Measurements from ENCODE around the gene MRPL28. TPM values are rescaled to one million over a fixed set of nuclear protein-coding genes. Genes with fewer than 3 reads are reported as not detected.

MRPL28 gene
- total RNA-seq, 1 experiment from 2014 or later = 61.4 TPM

- BruUV-seq (replicated peaks) = no TSS peak
- Histone ChIP-seq H3K36me3 (ENCODE audit: control insufficient read depth in 1 of 2, insufficient read depth in 2 of 2, low read length in 2 of 2) (no peaks in the 10 kb centered on the region), H3K27ac (ENCODE audit: low read depth, low read length) (no peak overlapping the region), H3K9me2 (ENCODE audit: insufficient read depth) (no peaks in the 10 kb centered on the region), H3K9ac (ENCODE audit: low read length) (no peak overlapping the region), H3K9me3 (ENCODE audit: control insufficient read depth in 1 of 2, insufficient read depth in 1 of 2, low read depth in 1 of 2, low read length in 2 of 2) (no peaks in the 10 kb centered on the region), H3K79me2 (ENCODE audit: insufficient read depth, low read length) (peaks cover 44% of the 10 kb centered on the region), H3K4me2 (ENCODE audit: low read length) (no peak overlapping the region), H3K4me3 (replicated peaks in 1 of 2; ENCODE audit: low read depth in 1 of 2, low read length in 2 of 2) (no peak overlapping the region), H2AFZ (ENCODE audit: low read depth, low read length, poor library complexity, severe bottlenecking) (no peak overlapping the region), H3K27me3 (ENCODE audit: insufficient read depth, low read length) (no peaks in the 10 kb centered on the region), H4K20me1 (ENCODE audit: insufficient read depth) (no peaks in the 10 kb centered on the region), H3K4me1 (ENCODE audit: control insufficient read depth in 1 of 2, insufficient read depth in 2 of 2, low read length in 2 of 2) (peaks cover 17 to 32% of the 10 kb centered on the region in 2 experiments)
- RAD21 ChIA-PET (ENCODE audit: low non-redundant PET in 1 of 2, low total read pairs in 2 of 2, uncharacterized antibody in 2 of 2, unreplicated experiment in 2 of 2) = no interaction called here
- CTCF ChIA-PET = no interaction called here
- TF ChIP-seq MAX (IDR thresholded peaks at IDR 0.05) (no peak), ZNF274 (IDR thresholded peaks at IDR 0.05; ENCODE audit: low read depth, low read length) (no peak), EZH2 (IDR thresholded peaks at IDR 0.05) (no peak), YY1 (IDR thresholded peaks at IDR 0.05; ENCODE audit: extremely low read depth, insufficient replicate concordance, low read depth, low read length) (no peak), ZFX (IDR thresholded peaks at IDR 0.05) (no peak), TCF7L2 (IDR thresholded peaks at IDR 0.05; ENCODE audit: borderline replicate concordance, extremely low read depth, insufficient read depth, insufficient read length) (no peak), POLR2A (IDR thresholded peaks at IDR 0.05; ENCODE audit: borderline replicate concordance, extremely low read depth, insufficient read depth, insufficient read length) (no peak), SRF (IDR thresholded peaks at IDR 0.05; ENCODE audit: low read depth) (no peak), EZH2phosphoT487 (IDR thresholded peaks at IDR 0.05; ENCODE audit: borderline replicate concordance) (no peak), SIN3A (IDR thresholded peaks at IDR 0.05; ENCODE audit: low read depth) (no peak), FOSL1 (IDR thresholded peaks at IDR 0.05; ENCODE audit: low read depth) (no peak), SP1 (IDR thresholded peaks at IDR 0.05; ENCODE audit: low read depth) (no peak)
- TF ChIP-seq, protein P1, sequence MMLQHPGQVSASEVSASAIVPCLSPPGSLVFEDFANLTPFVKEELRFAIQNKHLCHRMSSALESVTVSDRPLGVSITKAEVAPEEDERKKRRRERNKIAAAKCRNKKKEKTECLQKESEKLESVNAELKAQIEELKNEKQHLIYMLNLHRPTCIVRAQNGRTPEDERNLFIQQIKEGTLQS (IDR thresholded peaks at IDR 0.05) = no peak
- TF ChIP-seq, protein P2, sequence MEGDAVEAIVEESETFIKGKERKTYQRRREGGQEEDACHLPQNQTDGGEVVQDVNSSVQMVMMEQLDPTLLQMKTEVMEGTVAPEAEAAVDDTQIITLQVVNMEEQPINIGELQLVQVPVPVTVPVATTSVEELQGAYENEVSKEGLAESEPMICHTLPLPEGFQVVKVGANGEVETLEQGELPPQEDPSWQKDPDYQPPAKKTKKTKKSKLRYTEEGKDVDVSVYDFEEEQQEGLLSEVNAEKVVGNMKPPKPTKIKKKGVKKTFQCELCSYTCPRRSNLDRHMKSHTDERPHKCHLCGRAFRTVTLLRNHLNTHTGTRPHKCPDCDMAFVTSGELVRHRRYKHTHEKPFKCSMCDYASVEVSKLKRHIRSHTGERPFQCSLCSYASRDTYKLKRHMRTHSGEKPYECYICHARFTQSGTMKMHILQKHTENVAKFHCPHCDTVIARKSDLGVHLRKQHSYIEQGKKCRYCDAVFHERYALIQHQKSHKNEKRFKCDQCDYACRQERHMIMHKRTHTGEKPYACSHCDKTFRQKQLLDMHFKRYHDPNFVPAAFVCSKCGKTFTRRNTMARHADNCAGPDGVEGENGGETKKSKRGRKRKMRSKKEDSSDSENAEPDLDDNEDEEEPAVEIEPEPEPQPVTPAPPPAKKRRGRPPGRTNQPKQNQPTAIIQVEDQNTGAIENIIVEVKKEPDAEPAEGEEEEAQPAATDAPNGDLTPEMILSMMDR (IDR thresholded peaks at IDR 0.05 in 2 of 3, conservative IDR thresholded peaks at IDR 0.05 in 1 of 3; ENCODE audit: borderline replicate concordance in 1 of 3, insufficient read depth in 1 of 3, low read depth in 2 of 3, low read length in 2 of 3) = no peak
- DNase-seq (ENCODE audit: low read depth, low spot score) = no peak
- no peak for ATAC-seq
- intact Hi-C loops (cut with micrococcal nuclease) = no loop called here
- POLR2A ChIA-PET = no interaction called here
Measured at GRCh38 chr16:330741-331140, 39.6 kb downstream of the MRPL28 start.

Measured in HCT116 (cell line).